Measurements from ENCODE around the gene PLA2G2D. TPM values are rescaled to one million over a fixed set of nuclear protein-coding genes. Genes with fewer than 3 reads are reported as not detected.

The PLA2G2D gene
- total and polyA plus RNA-seq, 9 of the 15 experiments (the other 6 are each of a cell fraction or from before 2014, with no cell fraction given): not detected

DNA sequence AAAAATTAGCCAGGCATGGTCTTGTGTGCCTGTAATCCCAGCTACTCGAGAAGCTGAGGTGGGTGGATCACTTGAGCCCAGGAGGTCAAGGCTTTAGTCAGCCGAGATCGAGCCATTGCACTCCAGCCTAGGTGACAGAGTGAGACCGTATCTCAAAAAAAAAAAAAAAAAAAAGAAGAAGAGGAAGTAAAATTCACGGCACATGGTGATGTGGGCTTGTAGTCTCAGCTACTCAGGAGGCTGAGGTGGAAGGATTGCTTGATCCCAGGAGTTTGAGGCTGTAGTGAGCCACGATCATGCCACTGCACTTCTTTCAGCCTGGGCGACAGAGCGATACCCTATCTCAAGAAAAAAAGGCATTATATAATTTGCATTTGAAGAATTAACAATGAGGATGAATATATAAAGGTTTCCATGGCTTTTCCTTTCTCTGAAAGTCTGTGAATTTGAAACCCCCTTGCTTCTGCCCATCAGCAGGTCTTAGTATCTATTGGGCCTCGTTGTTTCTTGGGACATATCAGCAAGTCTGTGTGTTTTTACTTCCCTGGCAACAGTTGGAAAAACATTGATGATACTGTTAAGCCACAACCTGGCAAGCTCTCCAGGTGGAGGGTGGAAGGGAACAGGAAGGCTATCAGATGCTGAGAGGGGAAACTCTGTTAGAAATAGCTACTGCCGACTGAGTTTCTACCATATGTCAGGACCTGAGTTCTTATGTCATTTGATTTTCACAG is 4.6 kb upstream of the PLA2G2D start:
- peak; percentile 11 for FAIRE-seq
- Histone ChIP-seq H3K9me3 (replicated peaks; ENCODE audit: control insufficient read depth, insufficient read depth, low read depth, low read length) (no peaks in the 10 kb centered on the region), H3K4me3 (no peak overlapping the region), H3K9me1 (ENCODE audit: control insufficient read depth, insufficient read depth, low read length) (no peaks in the 10 kb centered on the region), H3K27me3 (ENCODE audit: control insufficient read depth in 2 of 2, insufficient read depth in 2 of 2, low read length in 2 of 2) (peaks cover 25 to 42% of the 10 kb centered on the region in 2 experiments; a peak in 4 of 5 replicates), H3K4me2 (ENCODE audit: insufficient read depth, low read length) (no peak overlapping the region), H4K20me1 (replicated peaks; ENCODE audit: control insufficient read depth, insufficient read depth, low read length) (no peaks in the 10 kb centered on the region), H3K9ac (ENCODE audit: insufficient read depth in 1 of 2, low read depth in 2 of 2, low read length in 2 of 2) (no peak overlapping the region), H3K36me3 (ENCODE audit: control insufficient read depth, insufficient read depth, low read length) (no peaks in the 10 kb centered on the region), H3K4me1 (replicated peaks in 1 of 2; ENCODE audit: control insufficient read depth in 2 of 2, insufficient read depth in 2 of 2, low read length in 2 of 2) (peaks cover 10 to 12% of the 10 kb centered on the region in 2 experiments; a peak in 4 of 5 replicates), H3K27ac (ENCODE audit: extremely low read depth, low read depth, low read length) (no peak overlapping the region), H3K79me2 (ENCODE audit: control insufficient read depth, insufficient read depth, low read length) (no peaks in the 10 kb centered on the region), H2AFZ (ENCODE audit: low read depth, low read length) (no peak overlapping the region)
- ChIA-PET CTCF (ENCODE audit: low intra/inter-chr PET ratio) (no interaction called here), POLR2A (interaction anchor here (0.5 to 0.9 kb wide), 4 partner anchors 8 to 272 kb away, joined by 3 to 7 read pairs (median 4); no protein-coding TSS in a partner anchor)
- peak in 1 of 4 experiments; percentile 7 for DNase-seq (ENCODE audit: extremely low read depth in 1 of 4, low spot score in 3 of 4)
- WGBS (ENCODE audit: insufficient coverage, low coverage, missing lambda C conversion rate): 15% methylated on average over 8 of the region's 10 CpGs
- ATAC-seq: no peak; the same call in 2 of the 3 replicates
- BruUV-seq (replicated peaks): no TSS peak
- in situ Hi-C loops (cut with MboI): no loop called here
- intact Hi-C loops (cut with micrococcal nuclease): no loop called here
- TF ChIP-seq ZFP30 (CRISPR knock-in tag; IDR thresholded peaks at IDR 0.05; ENCODE audit: borderline replicate concordance) (no peak), NFATC3 (IDR thresholded peaks at IDR 0.05) (no peak), PCBP2 (IDR thresholded peaks at IDR 0.05; ENCODE audit: low read depth, low read length, poor library complexity, severe bottlenecking) (no peak), PRMT5 (CRISPR knock-in tag; IDR thresholded peaks at IDR 0.05) (no peak), GATA2 (CRISPR knock-in tag; IDR thresholded peaks at IDR 0.05) (0 out of 2 replicates have a peak, but pooled peaks have one; percentile 31), TEAD2 (tag; IDR thresholded peaks at IDR 0.05) (no peak), ZFP36 (IDR thresholded peaks at IDR 0.05; ENCODE audit: low read depth, low read length, partially characterized antibody) (no peak), MAFG (tag; conservative IDR thresholded peaks at IDR 0.05) (no peak), NR0B1 (IDR thresholded peaks at IDR 0.05; ENCODE audit: partially characterized antibody) (no peak)
- TF ChIP-seq, protein P1, sequence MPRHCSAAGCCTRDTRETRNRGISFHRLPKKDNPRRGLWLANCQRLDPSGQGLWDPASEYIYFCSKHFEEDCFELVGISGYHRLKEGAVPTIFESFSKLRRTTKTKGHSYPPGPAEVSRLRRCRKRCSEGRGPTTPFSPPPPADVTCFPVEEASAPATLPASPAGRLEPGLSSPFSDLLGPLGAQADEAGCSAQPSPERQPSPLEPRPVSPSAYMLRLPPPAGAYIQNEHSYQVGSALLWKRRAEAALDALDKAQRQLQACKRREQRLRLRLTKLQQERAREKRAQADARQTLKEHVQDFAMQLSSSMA (CRISPR knock-in tag; IDR thresholded peaks at IDR 0.05): no peak
- TF ChIP-seq, protein P2, sequence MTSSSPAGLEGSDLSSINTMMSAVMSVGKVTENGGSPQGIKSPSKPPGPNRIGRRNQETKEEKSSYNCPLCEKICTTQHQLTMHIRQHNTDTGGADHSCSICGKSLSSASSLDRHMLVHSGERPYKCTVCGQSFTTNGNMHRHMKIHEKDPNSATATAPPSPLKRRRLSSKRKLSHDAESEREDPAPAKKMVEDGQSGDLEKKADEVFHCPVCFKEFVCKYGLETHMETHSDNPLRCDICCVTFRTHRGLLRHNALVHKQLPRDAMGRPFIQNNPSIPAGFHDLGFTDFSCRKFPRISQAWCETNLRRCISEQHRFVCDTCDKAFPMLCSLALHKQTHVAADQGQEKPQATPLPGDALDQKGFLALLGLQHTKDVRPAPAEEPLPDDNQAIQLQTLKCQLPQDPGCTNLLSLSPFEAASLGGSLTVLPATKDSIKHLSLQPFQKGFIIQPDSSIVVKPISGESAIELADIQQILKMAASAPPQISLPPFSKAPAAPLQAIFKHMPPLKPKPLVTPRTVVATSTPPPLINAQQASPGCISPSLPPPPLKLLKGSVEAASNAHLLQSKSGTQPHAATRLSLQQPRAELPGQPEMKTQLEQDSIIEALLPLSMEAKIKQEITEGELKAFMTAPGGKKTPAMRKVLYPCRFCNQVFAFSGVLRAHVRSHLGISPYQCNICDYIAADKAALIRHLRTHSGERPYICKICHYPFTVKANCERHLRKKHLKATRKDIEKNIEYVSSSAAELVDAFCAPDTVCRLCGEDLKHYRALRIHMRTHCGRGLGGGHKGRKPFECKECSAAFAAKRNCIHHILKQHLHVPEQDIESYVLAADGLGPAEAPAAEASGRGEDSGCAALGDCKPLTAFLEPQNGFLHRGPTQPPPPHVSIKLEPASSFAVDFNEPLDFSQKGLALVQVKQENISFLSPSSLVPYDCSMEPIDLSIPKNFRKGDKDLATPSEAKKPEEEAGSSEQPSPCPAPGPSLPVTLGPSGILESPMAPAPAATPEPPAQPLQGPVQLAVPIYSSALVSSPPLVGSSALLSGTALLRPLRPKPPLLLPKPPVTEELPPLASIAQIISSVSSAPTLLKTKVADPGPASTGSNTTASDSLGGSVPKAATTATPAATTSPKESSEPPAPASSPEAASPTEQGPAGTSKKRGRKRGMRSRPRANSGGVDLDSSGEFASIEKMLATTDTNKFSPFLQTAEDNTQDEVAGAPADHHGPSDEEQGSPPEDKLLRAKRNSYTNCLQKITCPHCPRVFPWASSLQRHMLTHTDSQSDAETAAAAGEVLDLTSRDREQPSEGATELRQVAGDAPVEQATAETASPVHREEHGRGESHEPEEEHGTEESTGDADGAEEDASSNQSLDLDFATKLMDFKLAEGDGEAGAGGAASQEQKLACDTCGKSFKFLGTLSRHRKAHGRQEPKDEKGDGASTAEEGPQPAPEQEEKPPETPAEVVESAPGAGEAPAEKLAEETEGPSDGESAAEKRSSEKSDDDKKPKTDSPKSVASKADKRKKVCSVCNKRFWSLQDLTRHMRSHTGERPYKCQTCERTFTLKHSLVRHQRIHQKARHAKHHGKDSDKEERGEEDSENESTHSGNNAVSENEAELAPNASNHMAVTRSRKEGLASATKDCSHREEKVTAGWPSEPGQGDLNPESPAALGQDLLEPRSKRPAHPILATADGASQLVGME (CRISPR knock-in tag; IDR thresholded peaks at IDR 0.05): 0 out of 2 replicates have a peak, but pooled peaks have one; percentile 10
